ENCODE data around the gene ZEB2. TPM values are rescaled to one million over a fixed set of nuclear protein-coding genes. Genes with fewer than 3 reads are reported as not detected.

ZEB2 gene
- polyA plus RNA-seq, 2 of the 4 experiments (the other 2 are of a cell fraction) = 4.2 to 7.0 TPM

DNA sequence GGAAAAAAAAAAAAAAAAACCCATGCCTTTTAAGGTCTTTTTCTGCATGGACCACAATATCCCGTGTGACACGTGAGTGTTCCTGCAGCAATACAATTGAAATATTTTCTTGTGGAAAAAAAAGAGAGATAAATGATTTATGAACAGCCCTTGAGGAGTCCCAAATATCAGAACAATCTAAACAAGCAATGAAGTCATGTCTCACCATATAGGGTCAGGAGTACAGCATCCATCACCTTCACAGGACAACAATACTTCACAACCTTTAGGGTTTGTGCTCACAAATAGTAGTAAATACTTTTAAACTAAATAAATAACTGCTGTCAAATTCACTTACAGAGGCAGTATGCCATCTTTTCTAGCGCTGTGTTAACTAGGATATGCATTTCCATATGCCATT is 87.9 kb downstream of the ZEB2 start (continued):
- TF ChIP-seq MAFK (IDR thresholded peaks at IDR 0.05; ENCODE audit: partially characterized antibody) = no peak

- H3K4me3 ChIP-seq = no peak overlapping the region
- 87% methylated on average over 8 of the region's 8 CpGs for WGBS (ENCODE audit: missing lambda C conversion rate)
- ChIA-PET POLR2A (no interaction called here), CTCF (interaction anchor here (0.6 kb wide), 1 partner anchor 1193 kb away, joined by 4 read pairs; no protein-coding TSS in a partner anchor)
- ATAC-seq (no peak), DNase-seq (ENCODE audit: low read depth in 1 of 2, low spot score in 1 of 2) (no peak), FAIRE-seq (no peak)
- TF ChIP-seq TFCP2L1 (CRISPR knock-in tag; IDR thresholded peaks at IDR 0.05) = no peak
- no peak for TF ChIP-seq SMC3 (IDR thresholded peaks at IDR 0.05)
- TF ChIP-seq ELK1 (IDR thresholded peaks at IDR 0.05; ENCODE audit: low read depth, low read length) = no peak
- TF ChIP-seq POLR2A (IDR thresholded peaks at IDR 0.05; ENCODE audit: low read length) = no peak
- TF ChIP-seq GATA3 (IDR thresholded peaks at IDR 0.05; ENCODE audit: borderline replicate concordance) = no peak
- TF ChIP-seq HES2 (IDR thresholded peaks at IDR 0.05) = no peak
- TF ChIP-seq, protein P1, sequence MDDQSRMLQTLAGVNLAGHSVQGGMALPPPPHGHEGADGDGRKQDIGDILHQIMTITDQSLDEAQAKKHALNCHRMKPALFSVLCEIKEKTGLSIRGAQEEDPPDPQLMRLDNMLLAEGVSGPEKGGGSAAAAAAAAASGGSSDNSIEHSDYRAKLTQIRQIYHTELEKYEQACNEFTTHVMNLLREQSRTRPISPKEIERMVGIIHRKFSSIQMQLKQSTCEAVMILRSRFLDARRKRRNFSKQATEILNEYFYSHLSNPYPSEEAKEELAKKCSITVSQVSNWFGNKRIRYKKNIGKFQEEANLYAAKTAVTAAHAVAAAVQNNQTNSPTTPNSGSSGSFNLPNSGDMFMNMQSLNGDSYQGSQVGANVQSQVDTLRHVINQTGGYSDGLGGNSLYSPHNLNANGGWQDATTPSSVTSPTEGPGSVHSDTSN (IDR thresholded peaks at IDR 0.05) = no peak
- no peak for TF ChIP-seq RNF2 (IDR thresholded peaks at IDR 0.05; ENCODE audit: borderline replicate concordance, low read depth)
- no peak for TF ChIP-seq KDM1A (IDR thresholded peaks at IDR 0.05; ENCODE audit: low read depth)
- no peak for TF ChIP-seq ATOH8 (CRISPR knock-in tag; IDR thresholded peaks at IDR 0.05; ENCODE audit: low read depth)
- TF ChIP-seq ESRRA (IDR thresholded peaks at IDR 0.05; ENCODE audit: borderline replicate concordance, low read length) = no peak
- TF ChIP-seq HOXA7 (CRISPR knock-in tag; IDR thresholded peaks at IDR 0.05) = no peak
- TF ChIP-seq HDAC2 (IDR thresholded peaks at IDR 0.05) = no peak
- TF ChIP-seq RAD21 (conservative IDR thresholded peaks at IDR 0.05 in 1 of 2, IDR thresholded peaks at IDR 0.05 in 1 of 2) = no peak
- TF ChIP-seq MAZ (IDR thresholded peaks at IDR 0.05; ENCODE audit: borderline replicate concordance, low read depth, low read length) = no peak
- TF ChIP-seq ZC3H11A (IDR thresholded peaks at IDR 0.05) = no peak
- H3K9me3 ChIP-seq = no peaks in the 10 kb centered on the region
- H3K4me1 ChIP-seq = peaks cover 10% of the 10 kb centered on the region; the same call in 2 of the 3 replicates
- H3K4me2 ChIP-seq = no peak overlapping the region
- no peak overlapping the region for H3K27ac ChIP-seq
These were observed 88.5 kb downstream of the ZEB2 start for GRCh38 chr2:144431392-144431783.

DNA sequence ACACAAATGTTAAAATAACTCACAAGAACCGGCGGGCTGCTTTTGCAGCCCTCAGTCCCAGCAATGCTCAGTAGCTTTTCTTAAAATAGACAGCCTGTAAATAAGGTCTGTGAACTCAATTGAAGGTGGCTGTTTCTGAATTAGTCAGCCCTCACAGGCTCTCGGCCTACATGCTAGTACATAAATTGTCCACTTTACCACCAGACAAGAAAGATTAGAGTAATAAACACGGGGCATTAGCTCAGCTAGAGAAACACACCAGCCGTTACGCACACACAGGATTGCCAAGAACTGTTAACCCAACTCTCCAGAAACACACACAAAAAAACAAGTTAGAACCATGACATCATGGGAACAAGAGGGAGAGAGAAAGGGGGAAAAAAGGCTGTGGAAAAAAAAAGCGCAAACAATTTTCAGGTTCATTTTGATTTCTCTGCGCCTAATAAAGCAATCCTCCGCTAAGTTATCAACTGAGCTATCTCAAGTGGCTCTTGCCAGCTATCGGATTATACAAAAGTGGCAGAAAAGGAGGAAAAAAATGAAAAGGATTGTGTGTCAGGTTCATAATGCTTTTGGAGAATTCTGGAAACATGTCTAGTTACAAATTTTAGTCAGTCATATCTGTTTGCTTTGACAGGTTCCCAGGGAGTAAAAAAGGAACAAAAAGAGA is 89.1 kb downstream of the ZEB2 start:
- no peaks in the 10 kb centered on the region for H3K9me3 ChIP-seq
- no peak overlapping the region for H3K4me3 ChIP-seq
- 93% methylated on average over 10 of the region's 10 CpGs for WGBS (ENCODE audit: missing lambda C conversion rate)
- DNase-seq (ENCODE audit: low read depth in 1 of 2, low spot score in 1 of 2) (no peak), FAIRE-seq (no peak), ATAC-seq (no peak)
- ChIA-PET POLR2A (no interaction called here), CTCF (interaction anchor here (0.6 kb wide), 2 partner anchors 1194 to 1376 kb away, joined by 3 to 4 read pairs; no protein-coding TSS in a partner anchor)
- H3K4me1 ChIP-seq = peaks cover 10% of the 10 kb centered on the region; the same call in 2 of the 3 replicates
- H3K27ac ChIP-seq = no peak overlapping the region
- TF ChIP-seq MAFK (IDR thresholded peaks at IDR 0.05; ENCODE audit: partially characterized antibody) = no peak
- no peak for TF ChIP-seq FOXS1 (CRISPR knock-in tag; IDR thresholded peaks at IDR 0.05)
- no peak for TF ChIP-seq CBX2 (IDR thresholded peaks at IDR 0.05; ENCODE audit: borderline replicate concordance, low read depth)
- no peak for TF ChIP-seq CHD2 (IDR thresholded peaks at IDR 0.05; ENCODE audit: low read length, partially characterized antibody)
- no peak for TF ChIP-seq ZSCAN20 (CRISPR knock-in tag; IDR thresholded peaks at IDR 0.05)
- TF ChIP-seq GATA3 (IDR thresholded peaks at IDR 0.05; ENCODE audit: borderline replicate concordance) = no peak
- no peak for TF ChIP-seq JUN (IDR thresholded peaks at IDR 0.05)
- no peak for TF ChIP-seq ZC3H11A (IDR thresholded peaks at IDR 0.05)
- no peak for TF ChIP-seq POLR2AphosphoS2 (conservative IDR thresholded peaks at IDR 0.05; ENCODE audit: low read length)
- TF ChIP-seq, protein P2, sequence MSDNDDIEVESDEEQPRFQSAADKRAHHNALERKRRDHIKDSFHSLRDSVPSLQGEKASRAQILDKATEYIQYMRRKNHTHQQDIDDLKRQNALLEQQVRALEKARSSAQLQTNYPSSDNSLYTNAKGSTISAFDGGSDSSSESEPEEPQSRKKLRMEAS (IDR thresholded peaks at IDR 0.05) = no peak
- no peak for TF ChIP-seq ATOH8 (CRISPR knock-in tag; IDR thresholded peaks at IDR 0.05; ENCODE audit: low read depth)
- TF ChIP-seq HES2 (IDR thresholded peaks at IDR 0.05) = no peak
- no peak for TF ChIP-seq RCOR1 (IDR thresholded peaks at IDR 0.05; ENCODE audit: low read depth, low read length)
- TF ChIP-seq RNF2 (IDR thresholded peaks at IDR 0.05; ENCODE audit: borderline replicate concordance, low read depth) = no peak
- no peak for TF ChIP-seq SREBF2 (IDR thresholded peaks at IDR 0.05)
- no peak for TF ChIP-seq HEYL (CRISPR knock-in tag; IDR thresholded peaks at IDR 0.05)
- no peak overlapping the region for H3K4me2 ChIP-seq
